ENCODE results near the gene CD69. TPM values are rescaled to one million over a fixed set of nuclear protein-coding genes. Genes with fewer than 3 reads are reported as not detected.

Gene CD69
- total RNA-seq, 1 experiment from 2014 or later = 0.98 TPM

DNA sequence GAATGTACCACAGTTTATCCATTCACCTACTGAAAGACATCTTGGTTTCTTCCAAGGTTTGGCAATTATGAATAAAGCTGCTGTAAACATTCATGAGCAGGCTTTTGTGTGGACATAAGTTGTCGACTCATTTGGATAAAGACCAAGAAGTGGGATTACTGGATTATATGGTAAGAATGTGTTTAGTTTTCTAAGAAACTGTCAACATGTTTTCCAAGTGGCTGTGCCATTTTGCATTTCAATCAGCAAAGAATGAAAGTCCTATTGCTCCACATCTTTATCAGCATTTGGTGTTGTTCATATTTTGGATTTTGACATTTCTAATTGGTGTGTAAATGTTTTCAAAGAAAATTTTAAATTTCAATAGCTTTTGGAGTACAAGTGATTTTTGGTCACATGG lies 39.3 kb upstream of the CD69 start:
- H3K27ac ChIP-seq (ENCODE audit: low read length) = no peak overlapping the region
- ATAC-seq = no peak
- no peak for DNase-seq (ENCODE audit: low read depth, low spot score)
- TF ChIP-seq POLR2AphosphoS5 (IDR thresholded peaks at IDR 0.05; ENCODE audit: low read depth, low read length) = no peak
- TF ChIP-seq SIN3A (IDR thresholded peaks at IDR 0.05; ENCODE audit: borderline replicate concordance, insufficient read depth, low read depth, low read length) = no peak
- no peak for TF ChIP-seq TCF7L2 (IDR thresholded peaks at IDR 0.05; ENCODE audit: low read depth, low read length)
- TF ChIP-seq, protein P1, sequence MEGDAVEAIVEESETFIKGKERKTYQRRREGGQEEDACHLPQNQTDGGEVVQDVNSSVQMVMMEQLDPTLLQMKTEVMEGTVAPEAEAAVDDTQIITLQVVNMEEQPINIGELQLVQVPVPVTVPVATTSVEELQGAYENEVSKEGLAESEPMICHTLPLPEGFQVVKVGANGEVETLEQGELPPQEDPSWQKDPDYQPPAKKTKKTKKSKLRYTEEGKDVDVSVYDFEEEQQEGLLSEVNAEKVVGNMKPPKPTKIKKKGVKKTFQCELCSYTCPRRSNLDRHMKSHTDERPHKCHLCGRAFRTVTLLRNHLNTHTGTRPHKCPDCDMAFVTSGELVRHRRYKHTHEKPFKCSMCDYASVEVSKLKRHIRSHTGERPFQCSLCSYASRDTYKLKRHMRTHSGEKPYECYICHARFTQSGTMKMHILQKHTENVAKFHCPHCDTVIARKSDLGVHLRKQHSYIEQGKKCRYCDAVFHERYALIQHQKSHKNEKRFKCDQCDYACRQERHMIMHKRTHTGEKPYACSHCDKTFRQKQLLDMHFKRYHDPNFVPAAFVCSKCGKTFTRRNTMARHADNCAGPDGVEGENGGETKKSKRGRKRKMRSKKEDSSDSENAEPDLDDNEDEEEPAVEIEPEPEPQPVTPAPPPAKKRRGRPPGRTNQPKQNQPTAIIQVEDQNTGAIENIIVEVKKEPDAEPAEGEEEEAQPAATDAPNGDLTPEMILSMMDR (IDR thresholded peaks at IDR 0.05) = no peak
- TF ChIP-seq, protein P2, sequence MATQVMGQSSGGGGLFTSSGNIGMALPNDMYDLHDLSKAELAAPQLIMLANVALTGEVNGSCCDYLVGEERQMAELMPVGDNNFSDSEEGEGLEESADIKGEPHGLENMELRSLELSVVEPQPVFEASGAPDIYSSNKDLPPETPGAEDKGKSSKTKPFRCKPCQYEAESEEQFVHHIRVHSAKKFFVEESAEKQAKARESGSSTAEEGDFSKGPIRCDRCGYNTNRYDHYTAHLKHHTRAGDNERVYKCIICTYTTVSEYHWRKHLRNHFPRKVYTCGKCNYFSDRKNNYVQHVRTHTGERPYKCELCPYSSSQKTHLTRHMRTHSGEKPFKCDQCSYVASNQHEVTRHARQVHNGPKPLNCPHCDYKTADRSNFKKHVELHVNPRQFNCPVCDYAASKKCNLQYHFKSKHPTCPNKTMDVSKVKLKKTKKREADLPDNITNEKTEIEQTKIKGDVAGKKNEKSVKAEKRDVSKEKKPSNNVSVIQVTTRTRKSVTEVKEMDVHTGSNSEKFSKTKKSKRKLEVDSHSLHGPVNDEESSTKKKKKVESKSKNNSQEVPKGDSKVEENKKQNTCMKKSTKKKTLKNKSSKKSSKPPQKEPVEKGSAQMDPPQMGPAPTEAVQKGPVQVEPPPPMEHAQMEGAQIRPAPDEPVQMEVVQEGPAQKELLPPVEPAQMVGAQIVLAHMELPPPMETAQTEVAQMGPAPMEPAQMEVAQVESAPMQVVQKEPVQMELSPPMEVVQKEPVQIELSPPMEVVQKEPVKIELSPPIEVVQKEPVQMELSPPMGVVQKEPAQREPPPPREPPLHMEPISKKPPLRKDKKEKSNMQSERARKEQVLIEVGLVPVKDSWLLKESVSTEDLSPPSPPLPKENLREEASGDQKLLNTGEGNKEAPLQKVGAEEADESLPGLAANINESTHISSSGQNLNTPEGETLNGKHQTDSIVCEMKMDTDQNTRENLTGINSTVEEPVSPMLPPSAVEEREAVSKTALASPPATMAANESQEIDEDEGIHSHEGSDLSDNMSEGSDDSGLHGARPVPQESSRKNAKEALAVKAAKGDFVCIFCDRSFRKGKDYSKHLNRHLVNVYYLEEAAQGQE (IDR thresholded peaks at IDR 0.05; ENCODE audit: insufficient read depth in 1 of 2, low read depth in 2 of 2, low read length in 1 of 2) = no peak
- H3K36me3 ChIP-seq (ENCODE audit: control insufficient read depth, insufficient read depth, low read length) = no peaks in the 10 kb centered on the region
- BruUV-seq (replicated peaks) = no TSS peak
- H3K27me3 ChIP-seq (ENCODE audit: control insufficient read depth, insufficient read depth, low read length) = no peaks in the 10 kb centered on the region
- no peaks in the 10 kb centered on the region for H3K4me1 ChIP-seq (ENCODE audit: control insufficient read depth, insufficient read depth, low read length)
- no peak overlapping the region for H3K4me3 ChIP-seq (ENCODE audit: low read depth in 2 of 2, low read length in 2 of 2)
- H3K9me3 ChIP-seq (ENCODE audit: control insufficient read depth, insufficient read depth, low read depth, low read length) = no peaks in the 10 kb centered on the region
- in situ Hi-C loops (cut with HindIII; ENCODE audit: low pct_unique_long_range_greater_than_20kb, low sequenced_read_pairs) = no loop called here
- ChIA-PET CTCF (interaction anchor here (1.4 kb wide), 1 partner anchor 50 kb away, joined by 5 read pairs; no protein-coding TSS in a partner anchor), POLR2A (no interaction called here)
- intact Hi-C loops (cut with micrococcal nuclease; ENCODE audit: unreplicated experiment) = loop anchor here (2.0 kb wide), 1 partner anchor 49 kb away; no protein-coding TSS in a partner anchor

DNA sequence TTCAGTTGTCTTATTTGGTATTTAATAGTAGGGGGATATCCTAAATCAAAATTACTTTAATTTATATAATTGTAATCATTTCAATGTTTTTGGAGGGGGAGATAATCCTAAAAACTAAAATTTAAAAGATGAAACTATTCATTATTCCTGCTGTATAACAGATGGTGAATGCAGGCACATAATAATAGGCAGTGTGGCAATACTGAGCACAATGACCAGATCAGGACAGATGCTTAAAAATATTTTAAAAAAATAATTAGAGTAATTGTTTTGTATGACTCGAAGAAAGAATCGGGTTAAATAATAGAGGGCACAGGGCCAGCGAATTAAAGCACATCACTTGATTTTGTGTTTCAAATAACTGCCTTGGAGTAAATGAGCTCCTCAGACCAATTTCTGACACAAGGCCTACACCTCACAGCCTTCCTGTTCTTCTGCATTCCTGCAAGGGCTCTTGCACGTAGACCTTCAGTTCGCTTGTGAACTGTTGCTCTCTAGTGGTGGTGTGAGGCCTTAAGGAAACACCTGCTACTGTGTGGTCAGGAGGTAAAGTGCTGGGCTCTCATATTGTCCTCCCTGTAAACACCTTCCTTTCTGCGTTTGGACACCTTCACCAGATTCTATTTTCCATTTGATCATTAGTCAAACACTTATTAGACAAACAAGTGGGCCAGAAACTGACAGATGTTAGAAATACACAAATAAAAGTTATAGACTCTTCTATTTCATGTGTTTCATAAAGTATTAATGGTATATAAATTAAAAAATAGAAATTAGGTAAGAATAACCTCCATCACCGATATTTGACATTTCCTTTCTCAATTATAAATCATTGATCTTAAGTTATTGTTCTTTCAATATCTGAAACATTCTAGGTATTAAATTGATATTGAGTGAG lies 37.3 kb upstream of the CD69 start:
- DNase-seq (ENCODE audit: low read depth, low spot score) (peak; percentile 75), ATAC-seq (peak; percentile 99)
- no TSS peak for BruUV-seq (replicated peaks)
- H3K4me1 ChIP-seq (ENCODE audit: control insufficient read depth, insufficient read depth, low read length) = no peaks in the 10 kb centered on the region; the same call in 1 of the 2 replicates
- no peaks in the 10 kb centered on the region for H3K27me3 ChIP-seq (ENCODE audit: control insufficient read depth, insufficient read depth, low read length)
- intact Hi-C loops (cut with micrococcal nuclease; ENCODE audit: unreplicated experiment) (loop anchor here (2.0 kb wide), 1 partner anchor 47 kb away; no protein-coding TSS in a partner anchor), in situ Hi-C loops (cut with HindIII; ENCODE audit: low pct_unique_long_range_greater_than_20kb, low sequenced_read_pairs) (no loop called here)
- TF ChIP-seq, protein P1 (IDR thresholded peaks at IDR 0.05) = peak; percentile 74
- TF ChIP-seq SIN3A (IDR thresholded peaks at IDR 0.05; ENCODE audit: borderline replicate concordance, insufficient read depth, low read depth, low read length) = no peak
- ChIA-PET POLR2A (no interaction called here), CTCF (interaction anchor here (0.6 to 1.6 kb wide), 3 partner anchors 16 to 342 kb away, joined by 3 to 11 read pairs (median 3); no protein-coding TSS in a partner anchor)
- H3K4me3 ChIP-seq (ENCODE audit: low read depth in 2 of 2, low read length in 2 of 2) = no peak overlapping the region
- no peaks in the 10 kb centered on the region for H3K36me3 ChIP-seq (ENCODE audit: control insufficient read depth, insufficient read depth, low read length)
- H3K9me3 ChIP-seq (ENCODE audit: control insufficient read depth, insufficient read depth, low read depth, low read length) = no peaks in the 10 kb centered on the region
- no peak overlapping the region for H3K27ac ChIP-seq (ENCODE audit: low read length)
